ENCODE data around the gene NMT1. TPM values are rescaled to one million over a fixed set of nuclear protein-coding genes. Genes with fewer than 3 reads are reported as not detected.
A peak's percentile ranks its signal among the peaks of the same experiment; 100 is the strongest.

NMT1 gene
- total RNA-seq, 1 experiment from 2014 or later = 152 TPM

GRCh38 chr17:45042346-45043120 is 18.6 kb upstream of the NMT1 start (continued):
- no peak for TF ChIP-seq ZNF425 (CRISPR knock-in tag; conservative IDR thresholded peaks at IDR 0.05)

GRCh38 chr17:45043813-45044540 is 17.1 kb upstream of the NMT1 start:
- Mint-ChIP-seq H3K4me1 (peaks cover 52% of the 10 kb centered on the region), H3K27ac (peak overlapping the region; percentile 71), H3K36me3 (no peaks in the 10 kb centered on the region), H3K27me3 (ENCODE audit: low read depth) (no peaks in the 10 kb centered on the region), H3K4me3 (no peak overlapping the region), H3K9me3 (no peaks in the 10 kb centered on the region)
- ATAC-seq (no peak), DNase-seq (ENCODE audit: low spot score) (no peak)
- ChIA-PET CTCF (interaction anchor here (1.1 to 2.2 kb wide), 2 partner anchors 83 to 91 kb away, joined by 3 to 7 read pairs; partner anchors contain the start of gene ACBD4), POLR2A (no interaction called here)
- TF ChIP-seq SMAD3 (CRISPR knock-in tag; IDR thresholded peaks at IDR 0.05; ENCODE audit: borderline replicate concordance) (no peak), SOX15 (CRISPR knock-in tag; IDR thresholded peaks at IDR 0.05) (no peak), AR (CRISPR knock-in tag; IDR thresholded peaks at IDR 0.05) (no peak), ESRRA (CRISPR knock-in tag; IDR thresholded peaks at IDR 0.05; ENCODE audit: borderline replicate concordance) (no peak), ZNF263 (CRISPR knock-in tag; IDR thresholded peaks at IDR 0.05; ENCODE audit: low read depth) (no peak), ETV6 (CRISPR knock-in tag; IDR thresholded peaks at IDR 0.05) (no peak)

- Mint-ChIP-seq H3K36me3 (no peaks in the 10 kb centered on the region), H3K4me1 (peaks cover 47% of the 10 kb centered on the region), H3K27ac (peak overlapping the region; percentile 90), H3K9me3 (no peaks in the 10 kb centered on the region), H3K27me3 (ENCODE audit: low read depth) (no peaks in the 10 kb centered on the region), H3K4me3 (no peak overlapping the region)
- DNase-seq (ENCODE audit: low spot score) = no peak
- ChIA-PET CTCF (interaction anchor here (0.6 to 1.6 kb wide), 4 partner anchors 13 to 151 kb away, joined by 3 to 8 read pairs (median 3); partner anchors contain the start of gene ACBD4), POLR2A (interaction anchor here (0.7 to 0.9 kb wide), 3 partner anchors 21 to 80 kb away, joined by 3 to 5 read pairs (median 3); no protein-coding TSS in a partner anchor)
- no peak for ATAC-seq
- TF ChIP-seq ZBTB21 (CRISPR knock-in tag; IDR thresholded peaks at IDR 0.05; ENCODE audit: borderline replicate concordance) (no peak), NFATC4 (CRISPR knock-in tag; IDR thresholded peaks at IDR 0.05) (no peak), TEAD1 (CRISPR knock-in tag; IDR thresholded peaks at IDR 0.05) (no peak), RELA (CRISPR knock-in tag; IDR thresholded peaks at IDR 0.05; ENCODE audit: borderline replicate concordance) (no peak), PRDM15 (CRISPR knock-in tag; IDR thresholded peaks at IDR 0.05) (no peak), FOXJ3 (CRISPR knock-in tag; IDR thresholded peaks at IDR 0.05; ENCODE audit: borderline replicate concordance) (no peak), ZNF281 (CRISPR knock-in tag; IDR thresholded peaks at IDR 0.05) (no peak), PRRX2 (CRISPR knock-in tag; IDR thresholded peaks at IDR 0.05) (no peak)
Measured at GRCh38 chr17:45046537-45047125, 14.5 kb upstream of the NMT1 start.
